Pancreas (tissue), 10 donors: ENCODE measurements around the gene CROCC. TPM values are rescaled to one million over a fixed set of nuclear protein-coding genes. Genes with fewer than 3 reads are reported as not detected.

Experiments
- ATAC-seq, 4 donors: fragments of 200-7000 bp; cut with Tn5 transposase; one replicate each; pipeline versions ENCODE4 v1.8.0 to v1.9.1; 2020; ENCODE audit warnings: mild to moderate bottlenecking in 4 of 4, moderate library complexity in 4 of 4
- DNase-seq, 6 donors: peaks; one replicate each; pipeline ENCODE4 v3.0.0-alpha.2; 2020
- FAIRE-seq: peaks from 2 replicates; lab custom pipeline; 2012; peaks lifted over from hg19 to GRCh38; lab: Jason Lieb, UNC
- H3K27ac ChIP-seq, 4 donors: fragments of 200-600 bp; sonication (generic); 1 replicate in 3 of 4; 2 replicates in 1 of 4; pipeline versions ENCODE4 v1.5.0 to v1.8.0; 2020
- H3K27me3 ChIP-seq, 4 donors: fragments of 200-600 bp; one replicate each; pipeline ENCODE4 v1.8.0; 2021
- H3K36me3 ChIP-seq, 3 donors: fragments of 200-600 bp; sonication (generic) in 1 of 3; one replicate each; pipeline versions ENCODE4 v1.5.0 to v1.8.0; 2020 to 2021
- H3K4me1 ChIP-seq, 3 donors: fragments of 200-600 bp; one replicate each; pipeline ENCODE4 v1.8.0; 2021
- H3K4me3 ChIP-seq, 4 donors: fragments of 200-600 bp; sonication (generic) in 2 of 4; one replicate each; pipeline versions ENCODE4 v1.5.0 to v1.8.0; 2020 to 2021
- H3K9me3 ChIP-seq, 4 donors: fragments of 200-600 bp; one replicate each; pipeline ENCODE4 v1.8.0; 2021
- CTCF ChIP-seq, 4 donors: fragments of 200-600 bp; sonication (generic) in 3 of 4; IDR thresholded peaks; one replicate each; pipeline versions ENCODE4 v1.5.0 to v1.8.0; 2021; ENCODE audit warnings: antibody characterized with exemption in 4 of 4
- WGBS, 2 donors: extraction: QIAGEN DNeasy Blood & Tissue Kit; methylation state at CpG; one replicate each; pipeline ENCODE4 v1.1.7; 2013; 5-methylcytosine and 5-hydroxymethylcytosine counted together
- intact Hi-C, 3 donors: fragments of 100-400 bp; cut with DNase I; formaldehyde crosslinking; loops; one replicate each; pipeline versions ENCODE4 v1.11.1 to v1.14.2; 2022
- polyA plus RNA-seq, 2 donors: library from polyadenylated mRNA; stranded (reverse); fragments of 200-250 nt; gene quantifications; one replicate each; pipeline ENCODE4 v1.2.3, GENCODE V29; 2013
- total RNA-seq, 6 donors: library from RNA; stranded (reverse); fragmentation: NEBNext Ultra II Directional in 4 of 6; extraction: Animal tissue kit (Norgen Biotek cat#: 25700) in 4 of 6; gene quantifications; one replicate each; pipeline versions ENCODE4 v1.2.1 to v1.2.4, GENCODE V29; 2021 to 2023
- donor health status: healthy with polysubstance abuse.
- donor health status: DM: no; HTN: no; CAD: no; lungs with moderate emphysema.
- donor health status: DM: no; HTN: no; CAD: no.
- donor health status: control.
- donor health status: control.
- donor health status: Bipolar disorder and iron deficiency.
- donor health status: DM: yes; HTN: yes; CAD: no.
- donor health status: DM: no; HTN: no; CAD: no.
- donor health status: DM: no; HTN: no; CAD: no.
- donor health status: DM: yes; HTN: yes; CAD: no.

CROCC gene
- total and polyA plus RNA-seq, 8 donors: 8.1 to 101 (median 14.6) TPM

- TF ChIP-seq CTCF (IDR thresholded peaks at IDR 0.05): no peak
- intact Hi-C loops: no loop called here
These were observed 3.3 kb downstream of the CROCC start for GRCh38 chr1:16924919-16925477.

GRCh38 chr1:16925635-16926490 is 4.1 kb downstream of the CROCC start:
- H3K4me3 ChIP-seq: no peak overlapping the region
- no peaks in the 10 kb centered on the region for H3K27me3 ChIP-seq
- H3K36me3 ChIP-seq: no peaks in the 10 kb centered on the region
- no peak overlapping the region for H3K27ac ChIP-seq
- peaks cover 4 to 10% (median 8%) of the 10 kb centered on the region in 3 donors for H3K4me1 ChIP-seq
- intact Hi-C loops: no loop called here
- whole genome bisulfite sequencing, 2 donors: 90 to 93% methylated on average over 13 of the region's 13 CpGs
- DNase-seq (peak in 2 of 6 donors; percentile 50 to 76), ATAC-seq (no peak), FAIRE-seq (no peak)
- H3K9me3 ChIP-seq: no peaks in the 10 kb centered on the region
- TF ChIP-seq CTCF (IDR thresholded peaks at IDR 0.05): no peak

More at GRCh38 chr1:16924919-16925477, 3.3 kb downstream of the CROCC start:
- peak in 3 of 6 donors; percentile 27 to 74 (median 28) for DNase-seq
- no peaks in the 10 kb centered on the region for H3K36me3 ChIP-seq
- no peaks in the 10 kb centered on the region for H3K27me3 ChIP-seq
- FAIRE-seq: no peak
- H3K4me3 ChIP-seq: no peak overlapping the region
- 93% methylated on average over 13 of the region's 13 CpGs for WGBS, 2 donors
- no peaks in the 10 kb centered on the region for H3K9me3 ChIP-seq
- H3K27ac ChIP-seq: no peak overlapping the region
- ATAC-seq: no peak
- peaks cover 4 to 11% (median 8%) of the 10 kb centered on the region in 3 donors for H3K4me1 ChIP-seq

- DNase-seq: peak in 3 of 6 donors; percentile 10 to 73 (median 19)
- Histone ChIP-seq H3K36me3 (peaks cover 0 to 5% (median 0%) of the 10 kb centered on the region in 3 donors), H3K9me3 (no peaks in the 10 kb centered on the region), H3K27me3 (no peaks in the 10 kb centered on the region), H3K4me3 (no peak overlapping the region), H3K27ac (no peak overlapping the region), H3K4me1 (peaks cover 1 to 3% (median 3%) of the 10 kb centered on the region in 3 donors)
- intact Hi-C loops: no loop called here
- no peak for FAIRE-seq
- WGBS, 2 donors: 73 to 79% methylated on average over 10 of the region's 10 CpGs
- TF ChIP-seq CTCF (IDR thresholded peaks at IDR 0.05): no peak
- peak in 1 of 4 donors; percentile 22 for ATAC-seq
These were observed 4.9 kb downstream of the CROCC start for GRCh38 chr1:16926491-16927073.

GRCh38 chr1:16927256-16927655 is 5.5 kb downstream of the CROCC start:
- WGBS, 2 donors: 82 to 88% methylated on average over 14 of the region's 14 CpGs
- TF ChIP-seq CTCF (IDR thresholded peaks at IDR 0.05): no peak
- DNase-seq (peak in 1 of 6 donors; percentile 51), FAIRE-seq (no peak), ATAC-seq (no peak)
- Histone ChIP-seq H3K36me3 (peaks cover 0 to 5% (median 0%) of the 10 kb centered on the region in 3 donors), H3K27ac (no peak overlapping the region), H3K9me3 (no peaks in the 10 kb centered on the region), H3K4me3 (no peak overlapping the region), H3K4me1 (no peaks in the 10 kb centered on the region), H3K27me3 (no peaks in the 10 kb centered on the region)
- intact Hi-C loops: no loop called here
